ENCODE data around the gene AGXT.

- TF ChIP-seq CTCF (conservative IDR thresholded peaks at IDR 0.05; ENCODE audit: low read depth, low read length) = no peak
- TF ChIP-seq EZH2 (IDR thresholded peaks at IDR 0.05; ENCODE audit: borderline replicate concordance, low read depth, low read length, poor library complexity, severe bottlenecking) = no peak
These were observed 57.2 kb downstream of the AGXT start for GRCh38 chr2:240925568-240926515.
